Activated T-cell treated with anti-CD3 and anti-CD28 coated beads, Interleukin-2, amount 50 U/mL, for 24 hours (primary cell): ENCODE results near the gene CDH4.
A peak's percentile ranks its signal among the peaks of the same experiment; 100 is the strongest.
"Not testable (repeated sequence)": the region's sequence is repeated elsewhere in the genome, so short reads cannot be mapped to it uniquely, and the experiment has no call there.

Experiments
- DNase-seq: peaks from one replicate; pipeline ENCODE4 v3.0.0-alpha.2; 2020
- H3K27ac Mint-ChIP-seq: 2 replicates; pipeline ENCODE4 v1.8.0; 2020; ENCODE audit warnings: mild to moderate bottlenecking, mixed read lengths
- H3K27me3 Mint-ChIP-seq: 2 replicates; pipeline ENCODE4 v1.8.0; 2020; ENCODE audit warnings: mixed read lengths
- H3K36me3 Mint-ChIP-seq: 2 replicates; pipeline ENCODE4 v1.8.0; 2020; ENCODE audit warnings: low read depth, mixed read lengths
- H3K4me1 Mint-ChIP-seq: 2 replicates; pipeline ENCODE4 v1.8.0; 2020; ENCODE audit warnings: low read depth, mixed read lengths
- H3K4me3 Mint-ChIP-seq: 2 replicates; pipeline ENCODE4 v1.8.0; 2020; ENCODE audit warnings: mild to moderate bottlenecking, moderate library complexity, mixed read lengths
- H3K9me3 Mint-ChIP-seq: 2 replicates; pipeline ENCODE4 v1.8.0; 2020; ENCODE audit warnings: mixed read lengths

The CDH4 gene

DNA sequence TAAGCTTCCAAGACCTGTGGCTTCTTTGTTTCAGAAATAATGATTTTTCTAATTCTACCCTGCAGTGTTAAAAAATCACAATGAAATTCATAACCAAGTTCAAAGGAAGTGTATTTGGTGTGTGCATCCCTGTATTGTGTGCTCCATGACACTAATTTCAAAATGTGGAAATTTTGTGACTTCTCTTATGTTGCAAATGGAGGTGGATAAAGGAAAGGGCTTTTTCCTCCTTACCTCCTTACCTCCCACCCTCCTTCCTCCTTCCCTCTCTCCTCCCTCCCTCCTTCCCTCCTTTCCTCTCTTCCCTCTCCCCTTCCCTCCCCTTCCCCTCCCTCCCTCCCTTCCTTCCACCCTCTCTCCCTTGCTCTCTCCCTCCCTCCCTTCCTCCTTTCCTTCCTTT lies 10.5 kb downstream of the CDH4 start:
- no peaks in the 10 kb centered on the region for H3K4me1 Mint-ChIP-seq
- H3K27me3 Mint-ChIP-seq = peaks cover 51% of the 10 kb centered on the region
- no peak for DNase-seq
- H3K27ac Mint-ChIP-seq = no peak overlapping the region
- H3K9me3 Mint-ChIP-seq = no peaks in the 10 kb centered on the region
- H3K36me3 Mint-ChIP-seq = no peaks in the 10 kb centered on the region
- H3K4me3 Mint-ChIP-seq = no peak overlapping the region

DNA sequence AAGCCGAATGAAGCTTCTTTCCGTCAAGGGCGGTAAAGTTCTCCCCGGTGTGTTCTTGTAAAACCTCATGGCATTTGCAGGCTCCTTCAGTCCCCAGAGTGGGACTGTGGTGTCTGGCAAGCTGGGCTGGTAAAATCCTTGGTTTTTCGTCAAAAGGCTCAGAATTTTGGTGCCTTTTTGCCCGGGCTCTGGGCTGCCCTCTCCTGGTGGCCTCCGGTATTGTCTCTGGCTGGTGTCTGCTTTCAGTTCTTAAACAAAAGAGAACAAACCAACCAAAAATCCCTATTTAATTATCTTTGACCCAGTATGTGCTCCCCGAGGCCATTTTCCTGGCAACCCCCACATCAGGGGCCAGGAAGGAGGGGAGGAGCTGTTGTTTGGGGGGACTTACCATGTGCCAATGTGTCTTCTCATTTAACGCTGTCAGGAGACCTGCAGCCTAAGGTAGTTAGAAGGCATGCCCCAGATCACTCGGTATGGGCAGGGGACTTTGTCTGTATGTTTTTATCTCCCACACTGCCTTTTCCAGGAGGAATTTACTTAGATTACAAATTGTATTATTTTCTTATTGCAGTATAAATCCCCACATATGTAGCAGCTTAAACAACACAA lies 11.1 kb downstream of the CDH4 start:
- Mint-ChIP-seq H3K4me1 (no peaks in the 10 kb centered on the region), H3K27ac (no peak overlapping the region), H3K4me3 (no peak overlapping the region), H3K36me3 (no peaks in the 10 kb centered on the region), H3K9me3 (no peaks in the 10 kb centered on the region), H3K27me3 (peaks cover 48% of the 10 kb centered on the region)
- DNase-seq = peak; percentile 51

DNA sequence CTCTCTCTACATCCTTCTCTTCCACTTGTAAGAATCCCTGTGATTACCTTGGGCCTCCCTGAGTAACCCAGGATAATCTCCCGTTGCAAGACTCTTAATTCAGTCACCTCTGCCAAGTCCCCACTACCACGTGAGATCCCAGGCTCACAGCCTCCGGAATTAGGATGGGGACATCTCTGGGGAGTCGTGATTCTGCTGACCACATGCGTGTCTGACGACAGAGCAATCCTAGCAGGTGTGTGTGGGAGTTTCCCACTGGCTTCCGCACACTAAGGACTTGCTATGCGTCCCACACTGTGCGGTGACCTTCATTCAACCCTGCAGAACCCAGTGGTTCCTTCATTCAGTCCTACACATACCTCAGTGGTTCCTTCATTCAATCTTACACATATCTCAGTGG lies 11.9 kb downstream of the CDH4 start:
- no peak overlapping the region for H3K27ac Mint-ChIP-seq

DNA sequence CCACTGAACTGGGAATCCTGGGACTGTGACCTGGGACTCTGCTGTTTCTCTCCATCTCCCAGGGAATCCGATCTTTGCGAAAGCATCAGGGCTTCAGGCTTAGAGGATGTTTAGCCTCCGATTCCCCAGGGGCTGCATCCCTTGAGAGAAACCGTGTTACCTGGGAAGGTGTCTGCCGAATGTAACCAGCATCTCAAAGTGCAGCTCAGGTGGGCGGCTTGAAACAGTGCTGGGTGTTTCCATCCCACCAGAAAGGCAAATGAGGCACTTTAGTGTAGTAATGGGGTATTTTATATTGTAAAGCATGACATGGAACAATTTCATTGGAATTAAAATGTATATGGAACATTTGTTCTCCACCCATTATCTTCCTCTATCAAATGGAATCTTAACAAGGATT lies 15.2 kb downstream of the CDH4 start:
- Mint-ChIP-seq H3K4me1 (no peaks in the 10 kb centered on the region), H3K4me3 (no peak overlapping the region), H3K9me3 (no peaks in the 10 kb centered on the region)

More for the DNA sequence above, 11.9 kb downstream of the CDH4 start:
- peaks cover 41% of the 10 kb centered on the region for H3K27me3 Mint-ChIP-seq
- H3K36me3 Mint-ChIP-seq = no peaks in the 10 kb centered on the region
- no peaks in the 10 kb centered on the region for H3K9me3 Mint-ChIP-seq
- no peak for DNase-seq
- no peaks in the 10 kb centered on the region for H3K4me1 Mint-ChIP-seq
- H3K4me3 Mint-ChIP-seq = no peak overlapping the region

DNA sequence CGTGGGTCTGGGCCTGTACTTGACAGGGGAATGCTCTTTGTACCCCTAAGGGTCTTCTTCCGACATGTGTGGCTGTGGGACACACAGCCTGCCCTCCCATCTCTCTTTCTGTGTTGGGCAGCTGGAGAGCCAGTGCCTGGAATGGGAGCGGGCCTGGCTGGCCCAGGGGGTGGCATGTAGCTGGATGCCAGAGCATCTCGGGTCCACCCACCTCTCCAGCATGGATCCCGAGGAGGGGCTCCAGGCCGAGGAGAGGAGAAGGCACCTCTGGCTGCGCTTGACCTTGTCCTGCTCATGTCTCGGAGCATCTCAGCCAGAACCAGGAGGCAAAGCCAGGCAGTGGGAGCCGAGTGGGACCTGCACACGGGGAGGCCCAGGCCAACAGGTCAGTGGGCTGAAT lies 16.0 kb downstream of the CDH4 start:
- Mint-ChIP-seq H3K9me3 (no peaks in the 10 kb centered on the region), H3K36me3 (no peaks in the 10 kb centered on the region), H3K4me1 (no peaks in the 10 kb centered on the region), H3K4me3 (no peak overlapping the region), H3K27ac (no peak overlapping the region), H3K27me3 (peaks cover 43% of the 10 kb centered on the region)
- no peak for DNase-seq

More for the DNA sequence above, 15.2 kb downstream of the CDH4 start:
- DNase-seq = no peak
- Mint-ChIP-seq H3K27ac (no peak overlapping the region), H3K36me3 (no peaks in the 10 kb centered on the region), H3K27me3 (peaks cover 45% of the 10 kb centered on the region)

DNA sequence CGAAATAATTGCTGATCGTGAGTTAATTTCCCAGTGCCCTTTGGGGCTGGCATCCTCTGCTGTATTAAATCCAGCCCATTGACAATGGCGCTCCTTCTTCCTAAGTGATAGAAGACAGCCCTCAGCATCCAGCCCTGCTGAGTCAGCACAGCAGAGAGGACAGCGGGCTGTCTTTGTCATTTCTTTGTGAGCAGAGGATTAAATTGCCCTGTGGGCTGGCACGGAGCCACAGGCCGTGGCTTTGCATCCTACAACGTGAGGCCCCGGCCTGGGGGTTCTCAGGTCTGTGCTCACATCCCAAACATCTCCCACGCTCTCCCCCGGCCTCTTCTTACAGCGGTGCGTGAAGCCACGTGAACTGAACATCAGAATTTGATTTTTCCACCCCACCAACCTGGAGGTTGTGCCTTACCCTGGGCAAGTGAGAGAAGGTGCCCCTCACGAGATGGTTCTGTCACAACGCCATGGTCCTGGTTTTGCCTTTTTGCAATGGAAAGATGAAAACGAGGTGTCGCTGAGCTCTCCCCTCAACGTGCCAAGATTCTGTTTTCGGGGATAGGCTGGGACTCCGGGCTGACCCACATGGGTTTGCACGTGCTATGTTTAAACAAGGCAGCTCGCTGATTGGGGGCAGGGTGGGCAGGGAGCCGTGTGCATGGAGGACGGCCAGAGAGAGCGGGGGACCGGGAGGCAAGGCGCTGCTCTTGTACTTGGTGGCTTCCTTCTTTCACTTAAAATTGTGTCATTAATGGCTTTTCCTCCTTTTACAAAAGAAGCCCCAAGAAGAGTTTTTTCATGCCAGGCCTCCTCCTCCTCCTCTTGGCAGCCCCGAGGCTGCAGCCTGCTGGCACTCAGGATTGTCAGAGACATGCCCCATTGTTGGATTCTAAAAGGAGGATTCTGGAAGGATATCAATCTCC lies 19.5 kb downstream of the CDH4 start:
- DNase-seq = no peak
- Mint-ChIP-seq H3K27me3 (peaks cover 16% of the 10 kb centered on the region), H3K27ac (no peak overlapping the region), H3K36me3 (no peaks in the 10 kb centered on the region), H3K9me3 (peaks cover 5% of the 10 kb centered on the region), H3K4me1 (no peaks in the 10 kb centered on the region), H3K4me3 (no peak overlapping the region)

DNA sequence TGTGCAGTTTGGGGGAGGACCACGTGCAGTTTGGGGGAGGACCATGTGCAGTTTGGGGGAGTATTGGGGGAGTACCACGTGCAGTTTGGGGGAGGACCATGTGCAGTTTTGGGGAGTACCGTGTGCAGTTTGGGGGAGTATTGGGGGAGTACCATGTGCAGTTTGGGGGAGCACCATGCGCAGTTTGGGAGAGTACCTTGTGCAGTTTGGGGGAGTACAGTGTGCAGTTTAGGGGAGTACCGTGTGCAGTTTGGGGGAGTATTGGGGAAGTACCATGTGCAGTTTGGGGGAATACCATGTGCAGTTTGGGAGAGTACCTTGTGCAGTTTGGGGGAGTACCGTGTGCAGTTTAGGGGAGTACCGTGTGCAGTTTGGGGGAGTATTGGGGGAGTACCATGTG lies 21.0 kb downstream of the CDH4 start:
- not testable (repeated sequence) for H3K9me3 Mint-ChIP-seq, H3K27ac Mint-ChIP-seq, H3K36me3 Mint-ChIP-seq, H3K4me3 Mint-ChIP-seq, H3K27me3 Mint-ChIP-seq, DNase-seq, H3K4me1 Mint-ChIP-seq

DNA sequence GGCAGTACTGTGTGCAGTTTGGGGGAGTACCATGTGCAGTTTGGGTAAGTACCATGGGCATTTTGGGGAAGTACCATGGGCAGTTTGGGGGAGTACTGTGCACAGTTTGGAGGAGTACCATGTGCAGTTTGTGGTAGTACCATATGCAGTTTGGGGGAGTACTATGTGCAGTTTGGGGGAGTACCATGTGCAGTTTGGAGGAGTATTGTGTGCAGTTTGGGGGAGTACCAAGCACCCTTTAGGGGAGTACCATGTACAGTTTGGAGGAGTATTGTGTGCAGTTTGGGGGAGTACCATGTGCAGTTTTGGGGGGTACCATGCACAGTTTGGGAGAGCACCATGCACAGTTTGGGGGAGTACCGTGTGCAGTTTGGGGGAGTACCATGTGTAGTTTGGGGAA lies 21.6 kb downstream of the CDH4 start:
- not testable (repeated sequence) for H3K27ac Mint-ChIP-seq, H3K4me3 Mint-ChIP-seq, H3K4me1 Mint-ChIP-seq, DNase-seq, H3K9me3 Mint-ChIP-seq, H3K36me3 Mint-ChIP-seq
- peaks cover 15% of the 10 kb centered on the region for H3K27me3 Mint-ChIP-seq

DNA sequence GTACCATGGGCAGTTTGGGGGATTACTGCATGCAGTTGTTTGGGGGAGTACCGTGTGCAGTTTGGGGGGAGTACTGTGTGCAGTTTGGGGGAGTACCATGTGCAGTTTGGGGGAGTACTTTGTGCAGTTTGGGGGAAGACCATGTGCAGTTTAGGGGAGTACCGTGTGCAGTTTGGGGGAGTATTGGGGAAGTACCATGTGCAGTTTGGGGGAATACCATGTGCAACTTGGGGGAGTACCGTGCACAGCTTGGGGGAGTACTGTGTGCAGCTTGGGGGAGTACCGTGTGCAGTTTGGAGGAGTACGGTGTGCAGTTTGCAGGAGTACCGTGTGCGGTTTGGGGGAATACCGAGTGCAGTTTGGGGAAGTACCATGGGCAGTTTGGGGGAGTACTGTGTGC lies 22.3 kb downstream of the CDH4 start:
- Mint-ChIP-seq H3K27me3 (peaks cover 17% of the 10 kb centered on the region), H3K4me3 (no peak overlapping the region), H3K4me1 (no peaks in the 10 kb centered on the region), H3K36me3 (no peaks in the 10 kb centered on the region), H3K27ac (no peak overlapping the region), H3K9me3 (peaks cover 5% of the 10 kb centered on the region)
- DNase-seq = no peak

DNA sequence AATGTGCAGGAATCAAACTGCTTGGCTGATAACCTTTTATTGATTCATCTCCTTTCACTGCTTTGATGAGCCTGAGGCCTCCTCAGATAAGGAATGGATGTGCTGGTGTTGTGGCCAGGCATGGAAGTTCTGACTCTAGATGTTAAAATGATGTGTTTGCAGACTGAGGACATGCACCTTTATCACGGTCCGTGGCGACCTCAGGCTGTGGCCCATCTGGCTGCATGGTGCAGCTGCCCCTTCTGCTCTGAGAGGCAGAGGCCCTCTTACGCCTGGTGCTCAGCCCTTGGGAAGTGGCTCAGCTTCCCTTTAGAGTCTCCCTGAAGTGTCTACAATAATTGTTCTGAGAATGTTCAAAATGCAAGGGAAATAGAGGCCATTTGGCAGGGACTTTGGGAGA lies 26.2 kb downstream of the CDH4 start:
- no peak for DNase-seq
- Mint-ChIP-seq H3K9me3 (peaks cover 9% of the 10 kb centered on the region), H3K27ac (no peak overlapping the region), H3K27me3 (peaks cover 8% of the 10 kb centered on the region), H3K4me1 (no peaks in the 10 kb centered on the region), H3K4me3 (no peak overlapping the region), H3K36me3 (no peaks in the 10 kb centered on the region)

DNA sequence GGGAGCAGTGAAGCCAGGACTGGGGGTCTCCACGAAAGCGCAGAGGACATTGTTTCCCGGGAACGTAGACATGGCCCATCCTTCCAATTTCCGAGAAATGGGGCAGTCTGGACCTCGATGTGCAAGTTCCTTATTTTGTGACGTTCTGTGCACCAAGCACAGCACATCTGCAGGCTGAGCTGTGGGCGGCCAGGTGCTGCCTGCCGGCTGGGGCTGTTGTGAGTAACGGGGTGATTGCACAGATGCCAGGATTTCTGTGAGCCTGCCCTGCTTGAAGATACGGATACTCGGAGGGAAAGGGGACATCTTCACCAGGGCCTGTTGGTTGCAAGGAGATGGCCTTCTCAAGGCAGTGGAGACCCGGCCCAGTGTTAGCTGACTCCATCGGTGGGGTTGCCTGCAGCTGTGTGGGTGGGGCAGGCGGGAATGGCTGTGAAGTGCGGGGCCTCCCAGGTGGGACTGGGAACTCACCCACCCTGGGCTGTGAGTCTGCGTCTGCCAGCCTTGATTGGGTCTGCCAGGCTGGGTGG lies 27.6 kb downstream of the CDH4 start:
- Mint-ChIP-seq H3K9me3 (peaks cover 13% of the 10 kb centered on the region), H3K36me3 (no peaks in the 10 kb centered on the region)

DNA sequence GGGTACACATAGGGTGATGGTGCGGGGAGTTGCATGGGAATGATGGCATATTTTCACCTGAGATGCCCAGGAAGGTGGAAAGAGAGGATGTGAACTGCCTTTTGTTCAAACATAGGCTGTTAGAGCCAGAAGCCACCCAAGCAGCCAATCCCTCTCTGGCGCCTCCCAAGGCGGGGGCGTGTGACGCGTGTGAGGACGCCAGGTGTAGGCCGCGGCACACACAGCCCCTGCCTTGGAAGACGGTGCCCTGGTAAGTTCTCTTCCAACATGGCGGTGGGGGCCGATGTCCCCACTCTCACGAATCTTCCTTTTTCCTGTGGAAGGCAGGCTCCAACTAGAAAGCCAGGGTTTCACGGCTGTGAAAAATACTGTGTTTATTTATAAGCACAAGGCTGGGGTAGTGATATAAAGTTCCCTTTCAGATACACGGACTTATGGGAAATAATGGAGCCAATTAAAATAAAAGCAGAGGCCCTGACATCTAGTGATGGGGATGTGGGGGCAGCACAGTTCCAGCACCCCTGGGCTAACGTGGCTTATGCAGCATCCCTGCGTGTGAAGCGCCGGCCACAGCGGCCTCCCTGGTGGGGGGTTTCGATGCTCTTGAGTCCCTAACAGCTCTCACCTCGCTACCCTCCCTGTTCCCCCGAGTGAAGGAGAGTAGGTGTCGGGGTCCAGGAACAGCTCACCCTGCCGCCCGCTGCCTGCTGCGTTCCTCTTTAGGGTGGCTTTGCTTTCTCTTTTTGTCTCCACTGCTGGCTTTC lies 28.3 kb downstream of the CDH4 start:
- H3K4me1 Mint-ChIP-seq = no peaks in the 10 kb centered on the region
- no peak overlapping the region for H3K4me3 Mint-ChIP-seq
- no peak for DNase-seq
- H3K27ac Mint-ChIP-seq = no peak overlapping the region
- peaks cover 9% of the 10 kb centered on the region for H3K9me3 Mint-ChIP-seq
- H3K36me3 Mint-ChIP-seq = no peaks in the 10 kb centered on the region
- peaks cover 8% of the 10 kb centered on the region for H3K27me3 Mint-ChIP-seq

More for the DNA sequence above, 27.6 kb downstream of the CDH4 start:
- DNase-seq = no peak
- H3K27me3 Mint-ChIP-seq = peaks cover 8% of the 10 kb centered on the region
- H3K4me3 Mint-ChIP-seq = no peak overlapping the region
- H3K4me1 Mint-ChIP-seq = no peaks in the 10 kb centered on the region
- no peak overlapping the region for H3K27ac Mint-ChIP-seq

DNA sequence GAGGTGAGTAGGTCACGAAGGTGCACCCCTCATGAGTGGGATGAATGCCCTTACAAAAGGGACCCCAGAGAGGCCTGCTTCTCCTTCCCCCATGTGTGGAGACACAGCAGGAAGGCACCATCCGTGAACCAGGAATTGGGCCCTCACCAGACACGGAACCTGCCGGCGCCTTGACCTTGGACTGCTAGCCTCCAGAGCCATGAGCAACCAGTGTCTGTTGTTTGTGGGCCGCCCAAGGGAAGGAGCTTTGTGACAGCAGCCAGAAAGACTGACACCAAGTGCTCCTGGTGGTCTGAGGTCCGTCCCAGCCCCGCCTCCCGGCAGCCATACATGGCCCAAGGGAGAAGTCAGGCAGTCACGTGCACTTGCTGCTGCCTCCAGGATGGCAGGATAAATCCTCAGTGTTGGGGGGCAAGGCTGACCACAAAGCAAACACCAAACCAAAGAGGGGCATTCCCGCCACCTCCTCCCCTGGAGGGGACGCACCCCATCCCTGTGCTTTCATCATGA lies 29.3 kb downstream of the CDH4 start:
- DNase-seq = no peak
- Mint-ChIP-seq H3K27me3 (peaks cover 8% of the 10 kb centered on the region), H3K36me3 (no peaks in the 10 kb centered on the region), H3K27ac (no peak overlapping the region), H3K4me3 (no peak overlapping the region), H3K4me1 (no peaks in the 10 kb centered on the region), H3K9me3 (peaks cover 9% of the 10 kb centered on the region)

DNA sequence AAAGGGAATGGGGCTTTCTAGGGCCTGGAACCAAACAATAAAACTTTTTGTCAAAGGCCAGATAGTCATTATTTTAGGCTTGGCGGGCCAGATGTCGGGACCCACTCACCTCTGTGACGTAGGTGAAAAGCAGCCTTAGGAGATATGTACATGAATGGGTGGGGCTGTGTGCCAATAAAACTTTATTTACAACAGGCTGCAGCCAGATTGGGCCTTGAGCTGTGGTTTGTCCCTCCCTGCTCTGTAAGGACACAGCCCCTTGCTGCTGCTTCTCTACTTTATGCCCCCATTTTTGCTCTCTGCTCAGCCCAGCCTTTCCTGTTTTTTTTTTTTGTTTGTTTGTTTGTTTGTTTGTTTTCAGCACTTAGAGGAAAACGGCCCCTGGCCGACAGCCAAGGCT lies 32.7 kb downstream of the CDH4 start:
- no peaks in the 10 kb centered on the region for H3K36me3 Mint-ChIP-seq
- no peaks in the 10 kb centered on the region for H3K27me3 Mint-ChIP-seq
- no peak overlapping the region for H3K4me3 Mint-ChIP-seq
- peaks cover 9% of the 10 kb centered on the region for H3K9me3 Mint-ChIP-seq
- H3K27ac Mint-ChIP-seq = no peak overlapping the region
- DNase-seq = no peak
- H3K4me1 Mint-ChIP-seq = no peaks in the 10 kb centered on the region
